Esophagus muscularis mucosa (tissue), 4 donors: Measurements from ENCODE around the gene C22orf23. TPM values are rescaled to one million over a fixed set of nuclear protein-coding genes. Genes with fewer than 3 reads are reported as not detected.

Source experiments
- DNase-seq: peaks from one replicate; pipeline ENCODE4 v3.0.0-alpha.2; 2017; ENCODE audit errors: extremely low spot score
- H3K27ac ChIP-seq, 4 donors: fragments of 200-600 bp; sonication (generic); replicated peaks in 1 of 4; 1 replicate in 3 of 4; 2 replicates in 1 of 4; pipeline ENCODE4 v1.5.1; 2016 to 2019; ENCODE audit warnings: mild to moderate bottlenecking in 1 of 4
- H3K27me3 ChIP-seq, 4 donors: fragments of 200-600 bp; sonication (generic); one replicate each; pipeline versions ENCODE4 v1.5.1 to v1.6.0; 2016 to 2019
- H3K36me3 ChIP-seq, 4 donors: fragments of 200-600 bp; sonication (generic); one replicate each; pipeline ENCODE4 v1.5.1; 2016 to 2019
- H3K4me1 ChIP-seq, 4 donors: fragments of 200-600 bp; sonication (generic); one replicate each; pipeline ENCODE4 v1.5.1; 2016 to 2019
- H3K4me3 ChIP-seq, 4 donors: fragments of 200-600 bp; sonication (generic); 1 replicate in 2 of 4; 2 replicates in 2 of 4; pipeline ENCODE4 v1.5.1; 2016 to 2019; ENCODE audit warnings: mild to moderate bottlenecking in 4 of 4, moderate library complexity in 1 of 4
- H3K9me3 ChIP-seq, 4 donors: fragments of 200-600 bp; sonication (generic); 1 replicate in 3 of 4; 2 replicates in 1 of 4; pipeline ENCODE4 v1.5.1; 2016 to 2019
- CTCF ChIP-seq, 3 experiments: fragments of 200-600 bp in 2 of 3; fragments of 450-650 bp in 1 of 3; sonication (generic) in 2 of 3; IDR thresholded peaks; one replicate each; pipeline ENCODE4 v1.5.1; 2017 to 2019; ENCODE audit warnings: antibody characterized with exemption in 3 of 3, mild to moderate bottlenecking in 2 of 3, moderate library complexity in 1 of 3
- EP300 ChIP-seq: sonication (generic); formaldehyde crosslinking; IDR thresholded peaks from one replicate; pipeline ENCODE4 v1.6.1; 2017; ENCODE audit warnings: antibody characterized with exemption
- POLR2A ChIP-seq: fragments of 450-650 bp; IDR thresholded peaks from one replicate; pipeline ENCODE4 v1.6.1; 2017; ENCODE audit warnings: antibody characterized with exemption, moderate library complexity, mild to moderate bottlenecking, low read depth
- POLR2AphosphoS5 ChIP-seq, 2 donors: sonication (generic); formaldehyde crosslinking; IDR thresholded peaks; one replicate each; pipeline ENCODE4 v1.6.1; 2017; ENCODE audit warnings: antibody characterized with exemption in 2 of 2
- WGBS: methylation state at CpG from one replicate; pipeline ENCODE4 v1.1.5; 2018; 5-methylcytosine and 5-hydroxymethylcytosine counted together
- intact Hi-C: fragments of 100-400 bp; cut with DNase I; formaldehyde crosslinking; loops from one replicate; pipeline ENCODE4 v1.15.1; 2023
- total RNA-seq, 4 donors: library from RNA; depleted of rRNA; stranded (reverse); fragments of >200 nt; gene quantifications; one replicate each; pipeline versions ENCODE4 v1.1.0 to v1.2.1, GENCODE V29; 2016

Gene C22orf23
- total RNA-seq, 4 donors from 2014 or later, result not detected

- H3K4me3 ChIP-seq, result no peak overlapping the region
- intact Hi-C loops, result no loop called here
- H3K27me3 ChIP-seq, result no peaks in the 10 kb centered on the region
- no peak for DNase-seq
- no peak for TF ChIP-seq EP300
- TF ChIP-seq POLR2A, result no peak
- no peak for TF ChIP-seq POLR2AphosphoS5 (IDR thresholded peaks at IDR 0.05)
- no peak for TF ChIP-seq CTCF (IDR thresholded peaks at IDR 0.05)
- H3K4me1 ChIP-seq, result peaks cover 37 to 84% (median 62%) of the 10 kb centered on the region in 4 donors
- peak overlapping the region; percentile 95 to 96 (median 96) for H3K27ac ChIP-seq
- WGBS, result 84% methylated on average over 8 of the region's 8 CpGs
- H3K36me3 ChIP-seq, result peaks cover 31 to 55% (median 50%) of the 10 kb centered on the region in 4 donors
- H3K9me3 ChIP-seq, result no peaks in the 10 kb centered on the region
These were observed 41.2 kb downstream of the C22orf23 start for GRCh38 chr22:37912171-37912570.

GRCh38 chr22:37911697-37912096, 41.7 kb downstream of the C22orf23 start:
- peak overlapping the region in 2 of 4 donors; percentile 15 to 26 for H3K4me3 ChIP-seq
- H3K9me3 ChIP-seq, result no peaks in the 10 kb centered on the region
- no peak for TF ChIP-seq POLR2A
- no peak for TF ChIP-seq EP300
- no peak for TF ChIP-seq POLR2AphosphoS5 (IDR thresholded peaks at IDR 0.05)
- H3K27me3 ChIP-seq, result no peaks in the 10 kb centered on the region
- peaks cover 26 to 50% (median 45%) of the 10 kb centered on the region in 4 donors for H3K36me3 ChIP-seq
- DNase-seq, result no peak
- H3K27ac ChIP-seq, result peak overlapping the region; percentile 95 to 96 (median 96)
- H3K4me1 ChIP-seq, result peaks cover 41 to 84% (median 66%) of the 10 kb centered on the region in 4 donors
- intact Hi-C loops, result no loop called here
- 50% methylated on average over 8 of the region's 8 CpGs for WGBS

DNA sequence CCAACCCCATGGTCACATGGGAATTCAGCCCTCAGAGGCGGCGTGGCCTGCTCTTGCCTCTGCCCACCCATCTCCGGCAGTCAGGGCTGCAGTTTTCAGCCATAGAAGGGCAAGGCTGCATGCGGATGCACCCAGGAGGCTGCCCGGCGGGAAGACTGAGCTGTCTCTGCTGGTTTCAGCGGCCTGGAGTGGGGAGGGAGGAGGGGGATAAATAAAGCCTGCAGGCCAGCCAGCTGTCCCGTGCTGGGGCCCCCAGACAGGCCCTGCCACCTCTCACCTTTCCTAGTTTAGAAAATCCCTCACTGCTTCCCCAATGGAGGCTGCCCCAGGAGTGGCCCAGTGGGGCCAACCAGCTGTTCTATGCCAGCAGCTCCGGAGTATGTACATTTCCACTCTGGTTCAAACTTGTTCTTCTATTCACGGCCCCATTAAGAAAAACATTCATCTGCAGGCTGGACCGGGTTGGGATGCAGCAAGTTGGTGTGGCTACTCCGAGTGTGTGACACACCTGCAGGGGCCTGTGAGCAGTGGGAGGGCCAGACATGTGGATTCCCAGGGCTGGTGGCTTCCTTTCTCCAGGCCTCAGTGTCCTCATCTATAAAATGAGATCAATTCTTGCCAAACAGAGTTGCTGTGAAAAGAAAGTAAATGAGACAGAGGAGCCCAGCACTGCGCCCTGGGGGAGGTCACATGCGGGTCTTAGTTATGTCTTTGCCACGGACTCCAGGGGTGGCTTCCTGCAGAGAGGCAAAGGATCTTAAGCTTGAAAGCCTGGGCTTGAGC, 42.3 kb downstream of the C22orf23 start:
- Histone ChIP-seq H3K9me3 (no peaks in the 10 kb centered on the region), H3K4me3 (peak overlapping the region; percentile 15 to 26 (median 20)), H3K27me3 (no peaks in the 10 kb centered on the region), H3K4me1 (peaks cover 42 to 80% (median 64%) of the 10 kb centered on the region in 4 donors), H3K36me3 (peaks cover 21 to 44% (median 39%) of the 10 kb centered on the region in 4 donors), H3K27ac (peak overlapping the region; percentile 95 to 96 (median 96))
- intact Hi-C loops, result no loop called here
- no peak for DNase-seq
- WGBS, result 33% methylated on average over 7 of the region's 15 CpGs
- no peak for TF ChIP-seq POLR2A
- TF ChIP-seq POLR2AphosphoS5 (IDR thresholded peaks at IDR 0.05), result peak; percentile 56 to 80
- TF ChIP-seq CTCF (IDR thresholded peaks at IDR 0.05), result no peak
- no peak for TF ChIP-seq EP300

- DNase-seq, result no peak
- intact Hi-C loops, result no loop called here
- H3K27ac ChIP-seq, result peak overlapping the region; percentile 95 to 96 (median 96)
- no peaks in the 10 kb centered on the region for H3K9me3 ChIP-seq
- 39% methylated on average over 7 of the region's 7 CpGs for WGBS
- peaks cover 18 to 31% (median 26%) of the 10 kb centered on the region in 4 donors for H3K36me3 ChIP-seq
- peak overlapping the region in 3 of 4 donors; percentile 15 to 26 (median 15) for H3K4me3 ChIP-seq
- peaks cover 48 to 85% (median 76%) of the 10 kb centered on the region in 4 donors for H3K4me1 ChIP-seq
- TF ChIP-seq POLR2AphosphoS5 (IDR thresholded peaks at IDR 0.05) (peak; percentile 47 to 61), CTCF (IDR thresholded peaks at IDR 0.05) (no peak)
- H3K27me3 ChIP-seq, result no peaks in the 10 kb centered on the region
These were observed 43.6 kb downstream of the C22orf23 start for GRCh38 chr22:37909766-37910165.

DNA sequence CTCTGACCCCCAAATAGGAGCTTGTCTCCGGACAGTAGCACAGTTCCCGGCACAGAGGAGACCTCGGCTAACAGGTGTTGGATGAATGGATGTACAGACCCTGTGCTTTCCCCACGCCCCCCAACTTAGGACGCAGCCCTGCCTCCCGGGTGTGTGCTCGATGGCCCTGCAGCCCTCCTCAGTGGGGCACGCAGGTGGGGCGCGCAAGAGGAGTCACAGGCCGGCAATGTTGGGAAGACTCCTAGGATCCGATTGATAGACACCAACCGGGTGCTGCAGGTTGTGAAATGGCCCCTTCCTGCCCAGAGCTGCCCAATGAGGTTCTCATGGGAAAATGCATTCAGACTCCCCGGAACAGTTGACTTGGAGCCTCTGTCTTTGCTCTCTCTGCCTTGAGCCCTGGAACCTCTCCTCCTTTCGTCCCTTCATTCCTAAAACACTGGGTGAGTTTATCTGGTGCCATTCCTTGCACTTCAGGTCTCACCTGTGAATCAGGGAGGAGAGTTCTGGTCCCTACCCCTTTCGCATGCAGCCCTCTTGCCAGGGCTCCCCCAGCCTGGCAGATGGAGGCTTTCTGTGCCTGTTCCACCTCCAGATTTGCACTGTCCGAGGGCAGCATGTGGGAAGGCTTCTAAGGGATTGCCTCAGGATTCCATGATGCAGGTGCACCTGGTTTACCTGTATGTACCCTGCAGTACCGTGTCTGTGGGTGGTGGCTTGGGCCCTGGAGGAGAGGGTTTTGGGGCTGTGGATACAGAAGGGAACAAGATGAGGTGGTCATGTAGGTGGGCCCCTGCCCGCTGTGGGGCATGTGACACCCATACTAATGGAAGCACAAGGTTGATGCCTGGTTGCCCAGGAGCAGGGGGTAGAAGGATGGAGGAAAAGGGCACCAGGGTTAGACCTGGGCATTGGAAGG, 46.1 kb downstream of the C22orf23 start:
- Histone ChIP-seq H3K4me1 (peaks cover 45 to 72% (median 71%) of the 10 kb centered on the region in 4 donors), H3K36me3 (peaks cover 0 to 6% (median 4%) of the 10 kb centered on the region in 4 donors), H3K27me3 (no peaks in the 10 kb centered on the region), H3K27ac (peak overlapping the region; percentile 95 to 96 (median 96)), H3K4me3 (peak overlapping the region; percentile 82 to 98 (median 93)), H3K9me3 (no peaks in the 10 kb centered on the region)
- no peak for DNase-seq
- WGBS, result 38% methylated on average over 16 of the region's 19 CpGs
- intact Hi-C loops, result no loop called here
- TF ChIP-seq POLR2AphosphoS5 (IDR thresholded peaks at IDR 0.05) (peak in 1 of 2 donors; percentile 40), POLR2A (no peak)
